ENCODE measurements around the gene STAT2. TPM values are rescaled to one million over a fixed set of nuclear protein-coding genes. Genes with fewer than 3 reads are reported as not detected.

STAT2 gene
- total and polyA plus RNA-seq, 9 of the 15 experiments (the other 6 are each of a cell fraction or from before 2014, with no cell fraction given): 15.5 to 46.9 (median 40.1) TPM

DNA sequence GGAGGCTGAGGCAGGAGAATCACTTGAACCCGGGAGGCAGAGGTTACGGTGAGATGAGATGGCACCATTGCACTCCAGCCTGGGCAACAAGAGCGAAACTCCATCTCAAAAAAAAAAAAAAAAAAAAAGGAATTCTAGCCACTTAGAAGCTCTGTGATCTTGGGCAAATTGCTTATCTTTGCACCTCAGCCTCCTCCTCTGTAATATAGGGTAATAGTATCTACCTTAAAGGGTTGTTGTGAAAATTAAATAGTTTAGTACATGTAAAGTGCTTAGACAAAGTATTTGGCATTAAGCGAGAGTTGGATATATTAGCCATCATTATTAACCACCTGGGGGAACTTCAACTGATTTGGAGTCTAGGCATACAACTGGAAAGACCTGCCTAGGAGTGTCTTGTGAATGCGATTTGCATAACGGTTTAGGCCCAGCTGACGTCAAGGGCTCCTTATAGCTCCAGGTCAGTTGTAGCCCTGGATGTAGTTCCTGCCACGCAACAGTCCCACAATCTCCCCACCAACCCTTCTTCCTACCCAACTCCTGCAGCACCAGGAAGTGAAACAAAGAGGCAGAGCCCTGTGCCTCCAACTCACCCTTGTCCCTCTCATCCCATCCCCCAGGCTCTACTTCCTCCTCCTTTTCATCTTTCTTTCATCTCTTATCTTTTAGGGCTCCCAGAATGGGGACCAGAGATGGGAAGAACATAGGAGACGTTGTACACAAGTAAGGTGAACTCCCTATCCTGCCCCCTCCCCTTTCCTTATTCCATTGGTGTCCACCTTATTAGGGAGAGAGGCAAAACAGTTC is 23.3 kb downstream of the STAT2 start (continued):
- TF ChIP-seq ZFP1 (CRISPR knock-in tag; IDR thresholded peaks at IDR 0.05) (no peak), RFX5 (IDR thresholded peaks at IDR 0.05; ENCODE audit: low read depth, low read length) (no peak), PHF20 (IDR thresholded peaks at IDR 0.05; ENCODE audit: partially characterized antibody) (peak; percentile 39), GTF2F1 (IDR thresholded peaks at IDR 0.05; ENCODE audit: low read depth, low read length) (0 out of 2 replicates have a peak, but pooled peaks have one; percentile 35), CEBPG (CRISPR knock-in tag; IDR thresholded peaks at IDR 0.05) (peak; percentile 93), CEBPG (tag; conservative IDR thresholded peaks at IDR 0.05 in 1 of 2, IDR thresholded peaks at IDR 0.05 in 1 of 2) (no peak; a peak in 1 of 4 replicates), SNIP1 (IDR thresholded peaks at IDR 0.05; ENCODE audit: low read depth) (no peak), FOXJ2 (tag; IDR thresholded peaks at IDR 0.05) (peak; percentile 56; the same call in 1 of the 2 replicates), ZNF212 (CRISPR knock-in tag; IDR thresholded peaks at IDR 0.05) (no peak), PHF8 (IDR thresholded peaks at IDR 0.05; ENCODE audit: borderline replicate concordance, low read length) (peak; percentile 39; the same call in 1 of the 2 replicates), SMARCB1 (IDR thresholded peaks at IDR 0.05; ENCODE audit: insufficient read length, low read depth) (no peak), SNRNP70 (optimal IDR thresholded peaks at IDR 0.05; ENCODE audit: low read depth, low read length) (no peak), TRIM28 (IDR thresholded peaks at IDR 0.05) (no peak), EGR1 (conservative IDR thresholded peaks at IDR 0.05) (no peak), HLTF (IDR thresholded peaks at IDR 0.05) (no peak), SAFB2 (IDR thresholded peaks at IDR 0.05; ENCODE audit: borderline replicate concordance, low read depth, low read length, severe bottlenecking) (no peak), HMG20B (CRISPR knock-in tag; IDR thresholded peaks at IDR 0.05) (no peak), EHMT2 (IDR thresholded peaks at IDR 0.05) (no peak; the same call in 1 of the 2 replicates)
- TF ChIP-seq, protein P1, sequence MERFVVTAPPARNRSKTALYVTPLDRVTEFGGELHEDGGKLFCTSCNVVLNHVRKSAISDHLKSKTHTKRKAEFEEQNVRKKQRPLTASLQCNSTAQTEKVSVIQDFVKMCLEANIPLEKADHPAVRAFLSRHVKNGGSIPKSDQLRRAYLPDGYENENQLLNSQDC (CRISPR knock-in tag; IDR thresholded peaks at IDR 0.05): no peak
- TF ChIP-seq, protein P2, sequence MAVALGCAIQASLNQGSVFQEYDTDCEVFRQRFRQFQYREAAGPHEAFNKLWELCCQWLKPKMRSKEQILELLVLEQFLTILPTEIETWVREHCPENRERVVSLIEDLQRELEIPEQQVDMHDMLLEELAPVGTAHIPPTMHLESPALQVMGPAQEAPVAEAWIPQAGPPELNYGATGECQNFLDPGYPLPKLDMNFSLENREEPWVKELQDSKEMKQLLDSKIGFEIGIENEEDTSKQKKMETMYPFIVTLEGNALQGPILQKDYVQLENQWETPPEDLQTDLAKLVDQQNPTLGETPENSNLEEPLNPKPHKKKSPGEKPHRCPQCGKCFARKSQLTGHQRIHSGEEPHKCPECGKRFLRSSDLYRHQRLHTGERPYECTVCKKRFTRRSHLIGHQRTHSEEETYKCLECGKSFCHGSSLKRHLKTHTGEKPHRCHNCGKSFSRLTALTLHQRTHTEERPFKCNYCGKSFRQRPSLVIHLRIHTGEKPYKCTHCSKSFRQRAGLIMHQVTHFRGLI (CRISPR knock-in tag; IDR thresholded peaks at IDR 0.05): no peak
- TF ChIP-seq, protein P3, sequence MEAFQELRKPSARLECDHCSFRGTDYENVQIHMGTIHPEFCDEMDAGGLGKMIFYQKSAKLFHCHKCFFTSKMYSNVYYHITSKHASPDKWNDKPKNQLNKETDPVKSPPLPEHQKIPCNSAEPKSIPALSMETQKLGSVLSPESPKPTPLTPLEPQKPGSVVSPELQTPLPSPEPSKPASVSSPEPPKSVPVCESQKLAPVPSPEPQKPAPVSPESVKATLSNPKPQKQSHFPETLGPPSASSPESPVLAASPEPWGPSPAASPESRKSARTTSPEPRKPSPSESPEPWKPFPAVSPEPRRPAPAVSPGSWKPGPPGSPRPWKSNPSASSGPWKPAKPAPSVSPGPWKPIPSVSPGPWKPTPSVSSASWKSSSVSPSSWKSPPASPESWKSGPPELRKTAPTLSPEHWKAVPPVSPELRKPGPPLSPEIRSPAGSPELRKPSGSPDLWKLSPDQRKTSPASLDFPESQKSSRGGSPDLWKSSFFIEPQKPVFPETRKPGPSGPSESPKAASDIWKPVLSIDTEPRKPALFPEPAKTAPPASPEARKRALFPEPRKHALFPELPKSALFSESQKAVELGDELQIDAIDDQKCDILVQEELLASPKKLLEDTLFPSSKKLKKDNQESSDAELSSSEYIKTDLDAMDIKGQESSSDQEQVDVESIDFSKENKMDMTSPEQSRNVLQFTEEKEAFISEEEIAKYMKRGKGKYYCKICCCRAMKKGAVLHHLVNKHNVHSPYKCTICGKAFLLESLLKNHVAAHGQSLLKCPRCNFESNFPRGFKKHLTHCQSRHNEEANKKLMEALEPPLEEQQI (IDR thresholded peaks at IDR 0.05): no peak
- TF ChIP-seq, protein P4, sequence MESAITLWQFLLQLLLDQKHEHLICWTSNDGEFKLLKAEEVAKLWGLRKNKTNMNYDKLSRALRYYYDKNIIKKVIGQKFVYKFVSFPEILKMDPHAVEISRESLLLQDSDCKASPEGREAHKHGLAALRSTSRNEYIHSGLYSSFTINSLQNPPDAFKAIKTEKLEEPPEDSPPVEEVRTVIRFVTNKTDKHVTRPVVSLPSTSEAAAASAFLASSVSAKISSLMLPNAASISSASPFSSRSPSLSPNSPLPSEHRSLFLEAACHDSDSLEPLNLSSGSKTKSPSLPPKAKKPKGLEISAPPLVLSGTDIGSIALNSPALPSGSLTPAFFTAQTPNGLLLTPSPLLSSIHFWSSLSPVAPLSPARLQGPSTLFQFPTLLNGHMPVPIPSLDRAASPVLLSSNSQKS (CRISPR knock-in tag; IDR thresholded peaks at IDR 0.05): no peak
- TF ChIP-seq, protein P5, sequence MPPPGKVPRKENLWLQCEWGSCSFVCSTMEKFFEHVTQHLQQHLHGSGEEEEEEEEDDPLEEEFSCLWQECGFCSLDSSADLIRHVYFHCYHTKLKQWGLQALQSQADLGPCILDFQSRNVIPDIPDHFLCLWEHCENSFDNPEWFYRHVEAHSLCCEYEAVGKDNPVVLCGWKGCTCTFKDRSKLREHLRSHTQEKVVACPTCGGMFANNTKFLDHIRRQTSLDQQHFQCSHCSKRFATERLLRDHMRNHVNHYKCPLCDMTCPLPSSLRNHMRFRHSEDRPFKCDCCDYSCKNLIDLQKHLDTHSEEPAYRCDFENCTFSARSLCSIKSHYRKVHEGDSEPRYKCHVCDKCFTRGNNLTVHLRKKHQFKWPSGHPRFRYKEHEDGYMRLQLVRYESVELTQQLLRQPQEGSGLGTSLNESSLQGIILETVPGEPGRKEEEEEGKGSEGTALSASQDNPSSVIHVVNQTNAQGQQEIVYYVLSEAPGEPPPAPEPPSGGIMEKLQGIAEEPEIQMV (tag; conservative IDR thresholded peaks at IDR 0.05; ENCODE audit: low read depth): 0 out of 2 replicates have a peak, but pooled peaks have one; percentile 20

All from K562 (cell line).